Activated naive CD4-positive, alpha-beta T cell treated with anti-CD3 and anti-CD28 coated beads for 36 hours (primary cell): ENCODE measurements around the gene SMIM1. TPM values are rescaled to one million over a fixed set of nuclear protein-coding genes. Genes with fewer than 3 reads are reported as not detected.

ENCODE experiments used
- total RNA-seq, 2 experiments: library from RNA; stranded (reverse); gene quantifications; one replicate each; pipeline ENCODE4 v1.2.3, GENCODE V29; 2021

SMIM1 gene
- total RNA-seq, 2 experiments from 2014 or later = 0.83 to 2.0 TPM

Other genes starting within 250 kb of the SMIM1 start
- gene MEGF6, start 161.2 kb upstream of the SMIM1 start, total RNA-seq = 1 to 10 TPM; 5.8 to 5.9 TPM
- gene TPRG1L, start 147.7 kb upstream of the SMIM1 start, total RNA-seq = 1 to 10 TPM; 6.8 TPM
- 10 to 100 TPM; 32.4 to 35.4 TPM for gene WRAP73, start 122.6 kb upstream of the SMIM1 start, total RNA-seq
- gene TP73, start 120.2 kb upstream of the SMIM1 start, total RNA-seq = under 1 TPM; 0.20 to 0.43 TPM
- not detected for gene CCDC27, start 20.3 kb upstream of the SMIM1 start, total RNA-seq
- gene LRRC47, start 23.7 kb downstream of the SMIM1 start, total RNA-seq = 10 to 100 TPM; 22.0 to 23.9 TPM
- gene CEP104, start 84.5 kb downstream of the SMIM1 start, total RNA-seq = 10 to 100 TPM; 25.4 to 27.3 TPM
- gene DFFB, start 84.7 kb downstream of the SMIM1 start, total RNA-seq = 1 to 10 TPM; 6.3 to 6.5 TPM
- 10 to 100 TPM; 29.5 to 30.6 TPM for gene C1orf174, start 127.5 kb downstream of the SMIM1 start, total RNA-seq